IMR-90 (cell line): ENCODE data around the gene MTERF1. TPM values are rescaled to one million over a fixed set of nuclear protein-coding genes. Genes with fewer than 3 reads are reported as not detected.
"Not testable (repeated sequence)": the region's sequence is repeated elsewhere in the genome, so short reads cannot be mapped to it uniquely, and the experiment has no call there.

Experiments
- ATAC-seq: fragments of 200-7000 bp; cut with Tn5 transposase; 2 replicates; pipeline ENCODE4 v1.9.1; 2020; ENCODE audit warnings: low read depth, mild to moderate bottlenecking, moderate library complexity
- BruUV-seq: library from RNA; stranded (reverse); fragments of 400-500 nt; replicated peaks from 2 replicates; lab custom pipeline; 2021; lab: Mats Ljungman, UMichigan
- CTCF ChIA-PET: fragments of 300-600 bp; formaldehyde crosslinking; extraction: SDS; loops from one replicate; lab custom pipeline; 2021; ENCODE audit warnings: antibody characterized with exemption; lab: Yijun Ruan, JAX
- POLR2A ChIA-PET: fragments of 300-600 bp; sonication (Branson Sonifier 250); formaldehyde crosslinking; loops from one replicate; lab custom pipeline; 2022; ENCODE audit warnings: antibody characterized with exemption; ENCODE audit not compliant: unreplicated experiment; lab: Charles Lee
- DNase-seq: peaks from one replicate; pipeline ENCODE4 v3.0.0; 2013
- H2AFZ ChIP-seq: replicated peaks from 2 replicates; pipeline ENCODE3; 2013; ENCODE audit warnings: low read length, mild to moderate bottlenecking; ENCODE audit not compliant: poor library complexity
- H2AK5ac ChIP-seq: 2 replicates; pipeline ENCODE4 v1.6.1; 2013; ENCODE audit warnings: low read depth, low read length, inconsistent platforms
- H2AK9ac ChIP-seq: replicated peaks from 2 replicates; pipeline ENCODE3; 2013; ENCODE audit warnings: mild to moderate bottlenecking, low read depth, low read length, moderate library complexity; ENCODE audit not compliant: poor library complexity
- H2BK120ac ChIP-seq: 2 replicates; pipeline ENCODE4 v1.6.1; 2013; ENCODE audit warnings: low read depth, low read length, inconsistent platforms
- H2BK15ac ChIP-seq: 3 replicates; pipeline ENCODE4 v1.6.1; 2013; ENCODE audit warnings: low read depth, low read length, inconsistent platforms
- H2BK20ac ChIP-seq: 2 replicates; pipeline ENCODE4 v1.6.1; 2013; ENCODE audit warnings: low read depth, mild to moderate bottlenecking, inconsistent platforms, low read length, moderate library complexity
- H2BK5ac ChIP-seq: 2 replicates; pipeline ENCODE4 v1.6.1; 2013; ENCODE audit warnings: mild to moderate bottlenecking, low read depth, low read length, inconsistent platforms; ENCODE audit not compliant: poor library complexity, severe bottlenecking
- H3K14ac ChIP-seq: replicated peaks from 2 replicates; pipeline ENCODE4 v1.6.1; 2013; ENCODE audit warnings: low read depth, low read length, inconsistent platforms
- H3K18ac ChIP-seq: 2 replicates; pipeline ENCODE4 v1.6.1; 2013; ENCODE audit warnings: low read depth, low read length, control low read depth
- H3K23ac ChIP-seq: 2 replicates; pipeline ENCODE4 v1.6.1; 2013; ENCODE audit warnings: low read depth, low read length, inconsistent platforms
- H3K27ac ChIP-seq: 2 replicates; pipeline ENCODE4 v1.5.1; 2013; ENCODE audit warnings: mild to moderate bottlenecking, control low read depth, low read length; ENCODE audit not compliant: insufficient read depth
- H3K27me3 ChIP-seq: 2 replicates; pipeline ENCODE4 v1.6.1; 2013; ENCODE audit warnings: low read length; ENCODE audit not compliant: control insufficient read depth, insufficient read depth
- H3K36me3 ChIP-seq: 2 replicates; pipeline ENCODE4 v1.6.1; 2013; ENCODE audit warnings: low read length, mixed read lengths; ENCODE audit not compliant: control insufficient read depth, insufficient read depth
- H3K4ac ChIP-seq: 2 replicates; pipeline ENCODE4 v1.6.1; 2013; ENCODE audit warnings: low read depth, low read length, inconsistent platforms
- H3K4me1 ChIP-seq: 2 replicates; pipeline ENCODE4 v1.6.1; 2013; ENCODE audit warnings: low read length, mixed read lengths; ENCODE audit not compliant: control insufficient read depth, insufficient read depth
- H3K4me2 ChIP-seq: 2 replicates; pipeline ENCODE4 v1.6.1; 2013; ENCODE audit warnings: low read depth, mild to moderate bottlenecking, control low read depth, low read length, moderate library complexity
- H3K4me3 ChIP-seq: 2 replicates; pipeline ENCODE4 v1.5.1; 2013; ENCODE audit warnings: low read depth, mild to moderate bottlenecking, control low read depth, low read length, moderate library complexity; ENCODE audit not compliant: insufficient read depth
- H3K56ac ChIP-seq: 2 replicates; pipeline ENCODE4 v1.6.1; 2013; ENCODE audit warnings: low read length, inconsistent platforms; ENCODE audit not compliant: insufficient read depth; ENCODE audit errors: extremely low read depth
- H3K79me1 ChIP-seq, 2 experiments: 2 replicates each; pipeline ENCODE4 v1.6.1; 2013; ENCODE audit warnings: low read length in 2 of 2, inconsistent platforms in 1 of 2, low read depth in 1 of 2
- H3K9ac ChIP-seq: 2 replicates; pipeline ENCODE4 v1.6.1; 2013; ENCODE audit warnings: low read depth, low read length, control low read depth
- H3K9me1 ChIP-seq: 2 replicates; pipeline ENCODE4 v1.6.1; 2013; ENCODE audit warnings: low read length, inconsistent platforms; ENCODE audit not compliant: insufficient read depth
- H3K9me3 ChIP-seq: 2 replicates; pipeline ENCODE4 v1.6.1; 2013; ENCODE audit warnings: low read length; ENCODE audit not compliant: control insufficient read depth, insufficient read depth
- H4K20me1 ChIP-seq: 2 replicates; pipeline ENCODE4 v1.6.1; 2013; ENCODE audit warnings: low read length, inconsistent platforms; ENCODE audit not compliant: insufficient read depth
- H4K5ac ChIP-seq: 2 replicates; pipeline ENCODE4 v1.6.1; 2013; ENCODE audit warnings: mild to moderate bottlenecking, low read depth, low read length, control low read depth
- H4K8ac ChIP-seq, 2 experiments: 2 replicates each; pipeline ENCODE4 v1.6.1; 2013; ENCODE audit warnings: low read depth in 2 of 2, low read length in 2 of 2, control low read depth in 1 of 2, inconsistent platforms in 1 of 2
- H4K91ac ChIP-seq: 2 replicates; pipeline ENCODE4 v1.6.1; 2013; ENCODE audit warnings: low read depth, low read length, inconsistent platforms; ENCODE audit not compliant: insufficient read depth
- WGBS, 2 experiments: methylation state at CpG; one replicate each; pipeline versions ENCODE4 v1.1.5 to v1.1.7; 2013; ENCODE audit warnings: missing lambda C conversion rate in 2 of 2; ENCODE audit not compliant: insufficient read length in 1 of 2; ENCODE audit errors: extremely low coverage in 2 of 2; 5-methylcytosine and 5-hydroxymethylcytosine counted together
- dilution Hi-C: fragments of 300-500 bp; cut with HindIII; formaldehyde crosslinking; loops from one replicate; pipeline ENCODE4 v1.14.3; 2018; ENCODE audit warnings: low sequenced_read_pairs; ENCODE audit not compliant: unreplicated experiment
- in situ Hi-C: fragments of 300-500 bp; cut with MboI; formaldehyde crosslinking; loops from 3 replicates; pipeline ENCODE4 v1.14.3; 2019; ENCODE audit warnings: low sequenced_read_pairs, inconsistent platforms, mixed read lengths
- intact Hi-C: fragments of 100-400 bp; cut with micrococcal nuclease; formaldehyde crosslinking; loops from 2 replicates; pipeline ENCODE4 v1.10.0; 2022
- polyA plus RNA-seq, 3 experiments: library from polyadenylated mRNA; depleted of rRNA; stranded (reverse); fragments of >200 nt; gene quantifications; 2 replicates each; pipeline ENCODE4 v1.2.3, GENCODE V29; 2012; ENCODE audit warnings: low replicate concordance in 1 of 3
- total RNA-seq: library from RNA; depleted of rRNA; stranded (reverse); fragments of >200 nt; gene quantifications from 2 replicates; pipeline ENCODE4 v1.2.3, GENCODE V29; 2012
- TF ChIP-seq, protein P1 (sequence below): fragments of 150-350 bp; IDR thresholded peaks from 2 replicates; pipeline ENCODE4 v1.6.1; 2016; ENCODE audit warnings: low read depth, mild to moderate bottlenecking, low read length, moderate library complexity, borderline replicate concordance

The MTERF1 gene
- total and polyA plus RNA-seq, 2 of the 4 experiments (the other 2 are of a cell fraction): 7.0 to 7.3 TPM

DNA sequence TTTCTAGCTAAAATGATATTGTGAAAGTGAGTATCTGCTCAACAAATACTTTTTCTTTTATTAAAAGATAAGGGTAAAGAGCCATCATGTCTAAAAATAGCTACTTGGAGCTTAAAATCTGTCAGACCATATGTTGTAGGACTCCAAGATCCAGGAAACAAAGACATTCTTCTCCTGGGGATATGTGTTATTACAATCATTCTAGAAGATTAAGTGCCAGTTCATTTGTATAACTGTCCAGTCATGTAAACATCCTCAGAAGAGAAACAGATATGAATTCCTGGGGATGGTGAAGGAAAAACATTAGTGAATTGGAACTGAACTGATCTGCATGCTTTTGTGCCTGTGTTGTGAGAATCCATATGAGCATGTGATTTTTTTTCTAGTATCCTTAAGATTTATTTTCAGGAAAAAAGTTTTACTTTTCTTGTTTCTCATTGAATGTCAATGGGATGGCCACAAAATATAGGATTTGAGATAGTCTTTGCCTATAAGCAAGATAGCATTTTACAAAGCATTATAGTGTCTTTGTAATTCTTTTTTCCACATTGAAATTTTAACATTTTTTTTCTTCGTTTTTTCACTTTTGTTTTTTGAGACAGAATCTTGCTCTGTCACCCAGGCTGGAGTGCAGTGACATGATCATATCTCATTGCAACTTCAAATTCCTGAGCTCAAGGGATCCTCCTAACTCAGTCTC lies 14.4 kb upstream of the MTERF1 start (continued):
- TF ChIP-seq, protein P1, sequence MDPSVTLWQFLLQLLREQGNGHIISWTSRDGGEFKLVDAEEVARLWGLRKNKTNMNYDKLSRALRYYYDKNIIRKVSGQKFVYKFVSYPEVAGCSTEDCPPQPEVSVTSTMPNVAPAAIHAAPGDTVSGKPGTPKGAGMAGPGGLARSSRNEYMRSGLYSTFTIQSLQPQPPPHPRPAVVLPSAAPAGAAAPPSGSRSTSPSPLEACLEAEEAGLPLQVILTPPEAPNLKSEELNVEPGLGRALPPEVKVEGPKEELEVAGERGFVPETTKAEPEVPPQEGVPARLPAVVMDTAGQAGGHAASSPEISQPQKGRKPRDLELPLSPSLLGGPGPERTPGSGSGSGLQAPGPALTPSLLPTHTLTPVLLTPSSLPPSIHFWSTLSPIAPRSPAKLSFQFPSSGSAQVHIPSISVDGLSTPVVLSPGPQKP: no peak

DNA sequence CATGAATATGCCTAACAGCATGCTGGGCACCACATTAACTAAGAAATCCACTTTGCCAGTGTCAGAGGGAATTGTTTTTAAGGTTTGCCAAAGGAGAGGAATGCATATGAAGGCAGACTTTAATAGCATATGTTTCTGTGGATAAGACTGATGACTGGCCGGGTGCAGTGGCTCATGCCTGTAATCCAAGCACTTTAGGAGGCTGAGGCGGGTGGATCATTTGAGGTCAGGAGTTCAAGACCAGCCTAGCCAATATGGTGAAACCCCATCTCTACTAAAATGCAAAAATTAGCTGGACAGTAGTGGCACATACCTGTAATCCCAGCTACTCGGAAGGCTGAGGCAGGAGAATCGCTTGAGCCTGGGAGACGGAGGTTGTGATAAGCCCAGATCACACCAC lies 13.2 kb upstream of the MTERF1 start:
- in situ Hi-C loops, H3K4me1 ChIP-seq: not testable (repeated sequence)

More for the DNA sequence above, 13.2 kb upstream of the MTERF1 start:
- ATAC-seq, intact Hi-C loops, H3K9me3 ChIP-seq, H2BK120ac ChIP-seq, BruUV-seq, H3K9me1 ChIP-seq, H2AK5ac ChIP-seq, H3K79me1 ChIP-seq, H2BK5ac ChIP-seq, H4K8ac ChIP-seq, H3K23ac ChIP-seq, H3K27ac ChIP-seq, H4K5ac ChIP-seq, H2AFZ ChIP-seq, H2BK20ac ChIP-seq, H3K18ac ChIP-seq, H3K14ac ChIP-seq, POLR2A ChIA-PET, H3K56ac ChIP-seq, H3K4ac ChIP-seq, dilution Hi-C loops, H4K20me1 ChIP-seq, H3K4me3 ChIP-seq, CTCF ChIA-PET, H3K36me3 ChIP-seq, H4K91ac ChIP-seq, H2BK15ac ChIP-seq, H3K27me3 ChIP-seq, DNase-seq, H3K4me2 ChIP-seq, H2AK9ac ChIP-seq, H3K9ac ChIP-seq: not testable (repeated sequence)
- no CpG with 5 or more reads among the region's 5 CpGs for WGBS, 2 experiments
